GM18517 (cell line): ENCODE measurements around the gene DGCR8.
A peak's percentile ranks its signal among the peaks of the same experiment; 100 is the strongest.

Source experiments
- ATAC-seq: cut with Tn5 transposase; IDR thresholded peaks from one replicate; pipeline ENCODE4 v1.9.1; 2021; ENCODE audit warnings: mild to moderate bottlenecking, moderate library complexity; ENCODE audit not compliant: unreplicated experiment

Gene DGCR8

GRCh38 chr22:20079745-20080444 lies at the start of gene DGCR8:
Gene DGCR8 (plus strand): TSS chr22:20080241. CDS start chr22:20085964, 5,723 bp downstream.
- peak; percentile 76 for ATAC-seq

GRCh38 chr22:20031732-20032406 lies 48.2 kb upstream of the DGCR8 start:
- ATAC-seq, result no peak

- no peak for ATAC-seq
Observed at GRCh38 chr22:20032407-20032991, 47.5 kb upstream of the DGCR8 start.

GRCh38 chr22:20033045-20033706 lies 46.9 kb upstream of the DGCR8 start:
- ATAC-seq, result no peak

GRCh38 chr22:20034143-20034542 lies 45.9 kb upstream of the DGCR8 start:
- ATAC-seq, result no peak

- no peak for ATAC-seq
Observed at GRCh38 chr22:20035375-20036083, 44.5 kb upstream of the DGCR8 start.

- no peak for ATAC-seq
Observed at GRCh38 chr22:20036084-20036482, 44.0 kb upstream of the DGCR8 start.

- ATAC-seq, result no peak
Observed at GRCh38 chr22:20036535-20037392, 43.3 kb upstream of the DGCR8 start.

- ATAC-seq, result no peak
Observed at GRCh38 chr22:20037419-20037818, 42.6 kb upstream of the DGCR8 start.

- no peak for ATAC-seq
Observed at GRCh38 chr22:20038574-20038973, 41.5 kb upstream of the DGCR8 start.

GRCh38 chr22:20039683-20040325 lies 40.2 kb upstream of the DGCR8 start:
- ATAC-seq, result no peak

GRCh38 chr22:20040327-20041200 lies 39.5 kb upstream of the DGCR8 start:
- ATAC-seq, result no peak

GRCh38 chr22:20043057-20043996 lies 36.7 kb upstream of the DGCR8 start:
- no peak for ATAC-seq

- ATAC-seq, result no peak
Observed at GRCh38 chr22:20043997-20044342, 36.1 kb upstream of the DGCR8 start.

GRCh38 chr22:20044495-20045151 lies 35.4 kb upstream of the DGCR8 start:
- no peak for ATAC-seq

- ATAC-seq, result no peak
Observed at GRCh38 chr22:20046730-20047129, 33.3 kb upstream of the DGCR8 start.

GRCh38 chr22:20051927-20052308 lies 28.1 kb upstream of the DGCR8 start:
- ATAC-seq, result no peak
